Ascending aorta (tissue), 2 donors: ENCODE results near the gene CYFIP2. TPM values are rescaled to one million over a fixed set of nuclear protein-coding genes. Genes with fewer than 3 reads are reported as not detected.

Experiments used
- DNase-seq, 2 donors: peaks; one replicate each; pipeline ENCODE4 v3.0.0-alpha.2; 2019; ENCODE audit warnings: low spot score in 2 of 2
- H3K27ac ChIP-seq, 2 donors: fragments of 200-600 bp; sonication (generic); one replicate each; pipeline ENCODE4 v1.5.1; 2016 to 2017; ENCODE audit warnings: mild to moderate bottlenecking in 1 of 2
- H3K27me3 ChIP-seq: fragments of 200-600 bp; sonication (generic); one replicate; pipeline ENCODE4 v1.5.1; 2017
- H3K36me3 ChIP-seq, 2 donors: fragments of 200-600 bp; sonication (generic); one replicate each; pipeline ENCODE4 v1.5.1; 2016
- H3K4me1 ChIP-seq, 2 donors: fragments of 200-600 bp; sonication (generic); one replicate each; pipeline ENCODE4 v1.5.1; 2016 to 2017; ENCODE audit warnings: mild to moderate bottlenecking in 1 of 2
- H3K4me3 ChIP-seq, 2 donors: fragments of 200-600 bp; sonication (generic); one replicate each; pipeline ENCODE4 v1.5.1; 2016 to 2017; ENCODE audit warnings: mild to moderate bottlenecking in 1 of 2
- H3K9me3 ChIP-seq, 2 donors: fragments of 200-600 bp; sonication (generic); one replicate each; pipeline ENCODE4 v1.5.1; 2016
- intact Hi-C: fragments of 100-400 bp; cut with DNase I; formaldehyde crosslinking; loops from one replicate; pipeline ENCODE4 v1.15.1; 2023
- total RNA-seq: library from RNA; depleted of rRNA; stranded (reverse); fragments of >200 nt; gene quantifications from one replicate; pipeline ENCODE4 v1.1.0, GENCODE V29; 2016
- TF ChIP-seq, protein P1 (sequence below), 3 experiments: fragments of 200-600 bp in 2 of 3; fragments of 450-650 bp in 1 of 3; sonication (generic) in 2 of 3; IDR thresholded peaks; one replicate each; pipeline ENCODE4 v1.5.1; 2016 to 2019; ENCODE audit warnings: antibody characterized with exemption in 3 of 3, mild to moderate bottlenecking in 1 of 3, moderate library complexity in 1 of 3

The CYFIP2 gene
- total RNA-seq, 1 donor from 2014 or later, result 78.1 TPM

DNA sequence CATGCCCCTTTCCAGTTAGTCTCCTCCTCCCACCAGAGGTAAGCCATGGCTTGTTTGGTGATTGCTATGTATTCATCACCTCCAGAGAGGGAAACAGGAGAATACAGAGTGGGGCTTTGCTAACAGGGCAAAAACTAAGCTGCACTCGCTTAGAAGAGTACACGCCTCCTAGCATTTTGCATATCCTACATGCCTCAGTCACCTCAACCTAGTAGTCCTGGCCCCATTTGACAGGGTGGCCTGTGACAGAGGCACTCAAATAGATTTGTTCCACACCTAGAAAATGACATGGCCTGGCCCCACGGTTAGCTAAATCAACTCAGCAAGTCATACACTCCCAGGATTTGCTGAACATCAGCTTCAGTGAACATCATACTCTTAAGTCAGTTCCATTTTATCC, 90.7 kb downstream of the CYFIP2 start:
- Histone ChIP-seq H3K4me1 (no peaks in the 10 kb centered on the region), H3K9me3 (no peaks in the 10 kb centered on the region), H3K36me3 (peaks cover 0 to 30% of the 10 kb centered on the region in 2 donors), H3K27ac (no peak overlapping the region), H3K27me3 (no peaks in the 10 kb centered on the region), H3K4me3 (no peak overlapping the region)
- TF ChIP-seq, protein P1, sequence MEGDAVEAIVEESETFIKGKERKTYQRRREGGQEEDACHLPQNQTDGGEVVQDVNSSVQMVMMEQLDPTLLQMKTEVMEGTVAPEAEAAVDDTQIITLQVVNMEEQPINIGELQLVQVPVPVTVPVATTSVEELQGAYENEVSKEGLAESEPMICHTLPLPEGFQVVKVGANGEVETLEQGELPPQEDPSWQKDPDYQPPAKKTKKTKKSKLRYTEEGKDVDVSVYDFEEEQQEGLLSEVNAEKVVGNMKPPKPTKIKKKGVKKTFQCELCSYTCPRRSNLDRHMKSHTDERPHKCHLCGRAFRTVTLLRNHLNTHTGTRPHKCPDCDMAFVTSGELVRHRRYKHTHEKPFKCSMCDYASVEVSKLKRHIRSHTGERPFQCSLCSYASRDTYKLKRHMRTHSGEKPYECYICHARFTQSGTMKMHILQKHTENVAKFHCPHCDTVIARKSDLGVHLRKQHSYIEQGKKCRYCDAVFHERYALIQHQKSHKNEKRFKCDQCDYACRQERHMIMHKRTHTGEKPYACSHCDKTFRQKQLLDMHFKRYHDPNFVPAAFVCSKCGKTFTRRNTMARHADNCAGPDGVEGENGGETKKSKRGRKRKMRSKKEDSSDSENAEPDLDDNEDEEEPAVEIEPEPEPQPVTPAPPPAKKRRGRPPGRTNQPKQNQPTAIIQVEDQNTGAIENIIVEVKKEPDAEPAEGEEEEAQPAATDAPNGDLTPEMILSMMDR (IDR thresholded peaks at IDR 0.05), result no peak
- DNase-seq, result no peak
- intact Hi-C loops, result no loop called here

DNA sequence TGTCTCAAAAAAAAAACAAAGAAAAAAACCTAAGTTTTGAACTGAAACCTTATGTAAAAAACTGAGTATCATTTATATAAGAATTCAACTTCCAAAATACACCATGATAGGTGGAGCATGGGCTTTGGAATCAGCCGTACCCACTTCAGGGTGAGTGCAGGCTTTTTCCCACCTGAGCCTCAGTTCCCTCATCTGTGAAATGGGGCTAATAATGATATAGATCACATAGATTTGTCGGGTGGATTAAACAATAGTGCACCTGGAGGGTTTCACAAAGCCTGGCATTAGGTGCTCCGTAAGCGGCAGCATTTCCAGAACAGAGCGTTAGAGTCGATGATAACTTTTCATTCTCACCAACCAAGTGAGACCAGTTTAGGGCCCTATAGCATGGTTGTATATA, 91.9 kb downstream of the CYFIP2 start:
- intact Hi-C loops, result no loop called here
- Histone ChIP-seq H3K27ac (no peak overlapping the region), H3K27me3 (no peaks in the 10 kb centered on the region), H3K4me3 (no peak overlapping the region), H3K9me3 (no peaks in the 10 kb centered on the region), H3K36me3 (peaks cover 0 to 30% of the 10 kb centered on the region in 2 donors), H3K4me1 (no peaks in the 10 kb centered on the region)
- no peak for DNase-seq
- TF ChIP-seq, protein P1 (IDR thresholded peaks at IDR 0.05), result no peak

DNA sequence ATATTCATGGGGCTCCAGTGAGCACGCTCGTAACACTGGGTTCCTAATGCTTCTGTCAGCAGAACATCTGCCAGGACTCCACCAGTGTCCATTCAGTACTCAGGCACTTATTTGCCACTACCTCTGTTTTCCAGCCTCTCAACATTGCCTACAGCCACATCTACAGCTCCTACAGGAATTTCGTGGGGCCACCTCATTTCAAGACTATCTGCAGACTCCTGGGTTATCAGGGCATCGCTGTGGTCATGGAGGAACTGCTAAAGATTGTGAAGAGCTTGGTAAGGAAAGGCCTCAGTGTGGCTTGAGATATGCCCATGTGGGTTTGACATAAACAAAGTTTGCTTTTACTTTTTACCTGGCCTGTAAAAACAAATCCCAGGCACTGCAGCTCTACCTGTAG, 92.9 kb downstream of the CYFIP2 start:
- Histone ChIP-seq H3K4me3 (no peak overlapping the region), H3K27me3 (no peaks in the 10 kb centered on the region), H3K9me3 (no peaks in the 10 kb centered on the region), H3K36me3 (peaks cover 0 to 32% of the 10 kb centered on the region in 2 donors), H3K27ac (no peak overlapping the region), H3K4me1 (no peaks in the 10 kb centered on the region)
- DNase-seq, result no peak
- intact Hi-C loops, result no loop called here
- TF ChIP-seq, protein P1 (IDR thresholded peaks at IDR 0.05), result no peak

DNA sequence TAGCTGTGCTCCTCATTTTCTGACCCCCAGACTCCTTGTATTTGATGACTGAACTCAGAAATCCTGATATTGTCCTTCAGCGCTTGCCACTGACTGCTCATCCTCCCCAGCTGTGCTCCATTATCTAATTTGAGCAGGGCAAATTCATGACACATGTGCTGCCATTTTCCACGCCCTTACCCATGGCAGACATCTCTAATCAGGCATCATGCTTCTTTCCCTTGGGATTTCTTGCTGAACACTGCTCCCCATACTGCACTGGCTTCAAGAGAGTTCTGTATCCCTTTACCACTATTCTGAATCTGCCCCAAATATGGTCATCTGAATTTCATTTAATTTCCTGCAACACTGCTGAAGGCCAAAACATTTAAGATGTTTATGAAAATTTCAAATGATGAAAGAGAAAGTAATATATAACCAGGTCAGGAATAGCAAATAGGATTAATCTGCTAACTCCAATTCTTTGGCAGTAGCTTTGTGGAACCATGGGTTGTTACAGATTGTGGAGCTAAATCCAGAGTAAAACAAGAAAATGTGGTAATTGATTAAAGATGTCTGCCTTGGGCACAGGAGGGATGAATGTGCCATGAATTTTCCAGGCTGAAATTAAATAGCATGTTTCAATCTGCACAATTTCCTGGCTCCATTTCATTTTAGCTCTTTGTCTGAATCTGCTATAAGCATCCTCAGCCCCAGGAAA, 93.6 kb downstream of the CYFIP2 start:
- intact Hi-C loops, result no loop called here
- TF ChIP-seq, protein P1 (IDR thresholded peaks at IDR 0.05), result no peak

DNA sequence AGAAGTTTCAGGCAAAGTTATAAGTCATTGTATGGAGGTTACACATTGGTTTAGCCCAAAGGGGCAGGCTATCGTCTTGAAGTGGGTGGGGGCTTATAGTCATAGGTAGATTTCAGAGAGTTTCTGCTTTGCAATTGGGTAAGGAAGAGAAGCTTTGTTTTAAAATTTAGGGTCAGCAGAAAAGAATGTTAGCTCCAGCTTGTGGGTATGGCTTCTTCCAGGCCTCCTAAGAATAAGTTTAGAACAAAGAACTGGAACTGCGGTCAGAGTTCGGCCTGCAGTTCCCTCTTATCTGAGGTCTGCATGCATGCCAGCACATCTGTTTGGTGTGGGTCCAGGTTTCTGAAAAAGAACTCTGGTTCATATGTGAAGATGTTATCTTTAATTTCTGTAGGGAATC, 96.1 kb downstream of the CYFIP2 start:
- H3K36me3 ChIP-seq, result peaks cover 0 to 32% of the 10 kb centered on the region in 2 donors
- DNase-seq, result no peak
- H3K27me3 ChIP-seq, result no peaks in the 10 kb centered on the region
- intact Hi-C loops, result no loop called here
- H3K4me3 ChIP-seq, result no peak overlapping the region
- no peak overlapping the region for H3K27ac ChIP-seq
- H3K9me3 ChIP-seq, result no peaks in the 10 kb centered on the region
- TF ChIP-seq, protein P1 (IDR thresholded peaks at IDR 0.05), result no peak
- peaks cover 0 to 1% of the 10 kb centered on the region in 2 donors for H3K4me1 ChIP-seq

More for the DNA sequence above, 93.6 kb downstream of the CYFIP2 start:
- DNase-seq, result no peak
- Histone ChIP-seq H3K4me3 (no peak overlapping the region), H3K27me3 (no peaks in the 10 kb centered on the region), H3K27ac (no peak overlapping the region), H3K36me3 (peaks cover 0 to 32% of the 10 kb centered on the region in 2 donors), H3K9me3 (no peaks in the 10 kb centered on the region), H3K4me1 (no peaks in the 10 kb centered on the region)
